NCI-H1092 treated with DMSO at 0.1 percent for 48 hours (cell line): ENCODE measurements around the gene SERPING1.

Experiments
- DNase-seq: peaks from one replicate; lab custom pipeline; 2025; lab: John Stamatoyannopoulos, UW

The SERPING1 gene

DNA sequence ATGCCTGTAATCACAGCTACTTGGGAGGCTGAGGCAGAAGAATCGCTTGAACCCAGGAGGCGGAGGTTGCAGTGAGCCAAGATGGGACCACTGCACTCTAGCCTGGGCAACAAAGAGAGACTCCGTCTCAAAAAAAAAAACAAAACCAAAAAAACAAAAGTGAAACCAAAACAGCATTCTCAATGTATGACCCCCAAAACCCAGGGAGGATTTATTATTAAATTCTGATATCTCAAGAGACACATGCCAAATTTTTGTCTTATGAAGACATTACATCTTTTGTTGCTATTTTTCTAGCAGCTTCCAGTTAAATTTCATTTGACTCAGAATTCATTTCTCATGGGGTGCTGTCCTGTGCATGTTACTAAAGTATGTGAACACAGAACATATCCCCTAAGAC is 55.2 kb downstream of the SERPING1 start:
- no peak for DNase-seq

- DNase-seq: no peak
Measured at GRCh38 chr11:57653163-57653562, 55.7 kb downstream of the SERPING1 start.

- DNase-seq: no peak
Measured at GRCh38 chr11:57656885-57657193, 59.4 kb downstream of the SERPING1 start.

GRCh38 chr11:57657194-57658022 is 59.9 kb downstream of the SERPING1 start, which contains the start of gene CLP1:
Gene CLP1 (plus strand): TSS chr11:57657762. CDS start chr11:57659477, 1,715 bp downstream.
- DNase-seq: peak; percentile 100

DNA sequence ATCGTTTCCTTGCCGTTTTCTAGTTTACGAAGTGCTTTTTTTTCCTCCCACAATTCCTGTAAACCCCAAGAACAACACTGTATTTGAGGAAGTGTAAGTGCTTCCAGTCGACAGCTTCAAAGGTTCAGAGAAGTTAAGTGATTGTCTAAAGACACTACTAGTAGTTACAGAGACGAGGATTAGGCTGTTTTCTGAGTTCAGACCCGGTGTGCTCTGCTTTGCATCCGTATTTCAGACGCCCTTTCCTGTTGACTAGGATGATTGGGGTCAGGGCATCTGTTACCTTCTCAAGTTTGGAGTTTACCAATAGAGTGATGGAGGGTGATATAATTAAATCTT is 60.5 kb downstream of the SERPING1 start:
- no peak for DNase-seq

DNA sequence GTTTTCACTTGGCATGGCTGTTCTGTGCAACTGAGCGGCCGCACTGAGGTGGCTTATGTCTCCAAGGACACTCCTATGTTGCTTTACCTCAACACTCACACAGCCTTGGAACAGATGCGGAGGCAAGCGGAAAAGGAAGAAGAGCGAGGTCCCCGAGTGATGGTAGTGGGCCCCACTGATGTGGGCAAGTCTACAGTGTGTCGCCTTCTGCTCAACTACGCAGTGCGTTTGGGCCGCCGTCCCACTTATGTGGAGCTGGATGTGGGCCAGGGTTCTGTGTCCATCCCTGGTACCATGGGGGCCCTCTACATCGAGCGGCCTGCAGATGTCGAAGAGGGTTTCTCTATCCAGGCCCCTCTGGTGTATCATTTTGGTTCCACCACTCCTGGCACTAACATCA is 62.2 kb downstream of the SERPING1 start:
- no peak for DNase-seq

DNA sequence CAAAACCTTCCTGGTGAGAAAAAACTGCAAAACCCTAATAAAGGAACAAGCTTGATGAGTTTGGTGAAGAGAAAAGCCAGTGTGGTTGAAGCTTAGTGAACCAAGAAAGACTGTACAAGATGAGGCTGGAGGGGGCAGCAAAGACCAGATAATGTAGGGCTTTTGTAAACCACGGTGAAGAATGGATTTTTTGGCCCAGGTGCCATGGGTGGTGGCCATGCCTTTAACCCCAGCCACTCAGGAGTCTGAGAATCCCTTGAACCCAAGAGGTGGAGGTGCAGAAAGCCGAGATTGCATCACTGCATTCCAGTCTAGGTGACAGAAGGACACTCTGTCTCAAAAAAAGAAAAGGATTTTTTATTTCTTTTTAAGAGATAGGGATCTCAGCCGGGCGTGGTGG is 65.4 kb downstream of the SERPING1 start:
- no peak for DNase-seq

DNA sequence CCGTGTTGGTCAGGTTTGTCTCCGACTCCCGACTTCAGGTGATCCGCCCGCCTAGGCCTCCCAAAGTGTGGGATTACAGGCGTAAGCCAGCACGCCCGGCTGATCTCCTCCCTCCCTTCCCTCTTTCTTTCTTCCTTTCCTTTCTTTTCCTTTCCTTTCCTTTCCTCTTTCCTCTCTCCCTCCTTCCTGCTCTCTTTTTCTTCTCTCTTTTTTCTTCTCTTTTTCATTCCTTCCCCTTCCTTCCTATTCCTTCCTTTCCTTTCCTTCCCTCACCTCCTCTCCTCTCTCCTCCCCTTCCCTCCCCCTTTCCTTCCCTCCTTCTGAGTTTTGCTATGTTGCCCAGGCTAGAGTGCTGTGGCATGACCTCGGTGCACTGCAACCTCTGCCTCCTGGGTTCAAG is 66.5 kb downstream of the SERPING1 start:
- DNase-seq: no peak
